Kidney capillary endothelial cell (primary cell): ENCODE measurements around the gene DLG1.

ENCODE experiments used
- DNase-seq: peaks from one replicate; pipeline ENCODE4 v3.0.0-alpha.2; 2018; ENCODE audit warnings: low spot score

The DLG1 gene

DNA sequence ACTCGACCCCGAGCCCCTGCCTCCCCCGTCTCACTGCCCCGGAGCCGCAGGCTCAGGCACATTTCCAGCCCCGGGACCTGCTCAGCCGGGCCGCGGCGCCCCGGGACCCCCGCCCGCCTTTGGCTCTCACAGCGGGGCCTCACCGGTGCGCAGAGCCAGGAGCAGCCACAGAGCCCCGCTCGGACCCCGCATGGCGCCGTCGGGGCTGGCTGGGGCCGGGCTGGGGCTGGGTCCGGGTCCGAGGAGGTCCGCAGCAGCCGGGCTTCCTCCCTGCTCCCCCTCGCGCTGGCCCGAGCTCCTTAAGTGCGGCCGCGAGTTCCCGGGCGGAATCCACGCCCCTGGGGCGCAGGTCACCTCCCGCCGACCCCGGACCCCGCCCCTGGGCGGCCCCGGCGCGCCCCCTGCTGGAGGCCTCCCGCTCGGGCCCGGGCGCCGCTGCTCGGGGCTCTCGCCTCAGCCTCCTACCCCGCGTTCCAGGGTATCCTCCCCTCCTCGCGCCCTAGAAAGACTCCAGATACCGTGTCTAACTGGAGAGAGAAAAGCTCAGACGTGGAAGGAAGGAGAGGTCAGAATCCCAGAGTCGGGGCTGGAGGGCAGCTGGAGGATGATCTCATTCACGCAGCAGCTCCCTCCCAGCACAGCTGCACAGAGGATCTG is 268.8 kb downstream of the DLG1 start, which contains the start of gene MELTF:
TSS of gene MELTF (minus strand) at position 307 of the 657 bp plus-strand sequence. CDS start at position 192, 115 bp downstream.
- DNase-seq: no peak

DNA sequence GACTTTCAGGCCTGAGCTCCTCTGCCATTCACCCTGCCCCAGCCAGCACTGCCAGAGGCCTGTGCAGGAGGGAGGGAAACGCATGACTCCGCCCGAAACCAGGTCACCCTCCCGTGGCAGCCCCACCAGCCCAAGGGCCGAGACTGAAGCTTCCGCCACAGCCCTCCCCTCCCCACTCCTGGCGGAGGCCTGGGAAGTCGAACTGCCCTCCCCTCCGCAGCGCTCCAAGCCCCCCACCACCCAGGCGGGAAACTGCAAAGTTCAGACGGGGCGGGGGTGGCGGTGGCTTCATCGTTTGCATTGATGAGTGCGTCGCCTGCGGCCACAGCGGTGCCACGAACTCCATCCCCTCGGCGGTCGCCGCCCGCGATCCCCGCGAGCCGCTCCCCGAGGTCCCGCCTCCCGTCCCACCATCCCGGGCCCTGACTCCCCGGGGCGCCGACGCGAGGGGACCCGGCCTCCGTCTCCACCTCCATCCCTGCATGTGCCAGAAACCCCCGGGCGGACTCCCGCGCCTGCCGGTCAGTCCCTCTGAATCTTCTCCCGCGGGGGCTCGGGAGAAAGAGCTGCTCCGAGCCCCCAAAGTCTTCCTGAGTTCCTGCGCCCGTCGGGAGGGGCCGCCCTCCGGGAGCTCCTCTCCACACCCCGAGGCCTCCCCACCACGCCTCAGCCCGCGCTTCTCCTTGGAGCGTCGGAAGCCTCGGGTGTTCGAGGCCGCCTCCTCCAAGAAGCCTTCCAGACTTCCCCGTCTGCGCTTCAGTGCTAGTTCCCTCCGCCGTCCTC is 269.5 kb downstream of the DLG1 start:
- DNase-seq: no peak

DNA sequence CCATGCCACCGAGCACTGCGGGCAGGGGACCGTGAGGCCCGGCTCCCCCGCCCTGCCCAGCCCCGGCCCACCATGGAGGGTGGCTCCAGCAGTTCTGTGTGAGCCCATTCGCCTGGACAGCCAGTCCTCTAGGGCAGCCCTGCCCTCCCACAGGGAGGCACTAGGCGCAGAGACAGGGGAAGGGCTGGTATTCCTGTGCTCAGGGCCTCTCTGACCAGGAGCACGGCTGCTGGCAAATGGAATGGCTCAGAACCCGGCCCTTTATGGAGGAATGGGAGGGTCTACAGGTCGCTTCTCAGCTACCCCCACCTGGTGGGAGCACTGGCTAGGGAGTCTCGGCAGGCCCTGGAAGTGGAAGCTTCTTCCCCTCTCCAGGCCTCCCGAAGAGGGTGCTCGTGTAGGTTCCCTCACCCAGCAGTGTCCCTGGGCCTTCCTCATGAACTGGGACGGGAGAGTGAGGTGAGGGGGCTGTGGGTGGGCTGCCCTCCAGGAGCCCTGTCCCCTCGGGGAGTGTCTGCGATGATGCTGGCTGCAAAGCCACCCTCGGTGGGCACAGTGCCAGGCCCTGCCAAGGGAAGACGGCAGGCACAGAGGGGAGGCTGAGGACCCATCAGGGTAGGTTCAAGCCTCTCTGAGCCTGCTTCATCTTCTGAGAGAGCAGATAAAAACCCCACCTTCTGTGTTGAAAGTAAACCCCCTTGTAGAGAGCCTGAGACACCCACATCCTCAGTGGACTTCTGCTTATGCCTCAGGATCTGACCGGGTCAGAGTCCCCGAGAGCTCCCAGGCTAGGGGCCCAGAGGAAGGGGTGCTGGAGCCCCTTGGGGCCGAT is 270.3 kb downstream of the DLG1 start:
- DNase-seq: no peak

DNA sequence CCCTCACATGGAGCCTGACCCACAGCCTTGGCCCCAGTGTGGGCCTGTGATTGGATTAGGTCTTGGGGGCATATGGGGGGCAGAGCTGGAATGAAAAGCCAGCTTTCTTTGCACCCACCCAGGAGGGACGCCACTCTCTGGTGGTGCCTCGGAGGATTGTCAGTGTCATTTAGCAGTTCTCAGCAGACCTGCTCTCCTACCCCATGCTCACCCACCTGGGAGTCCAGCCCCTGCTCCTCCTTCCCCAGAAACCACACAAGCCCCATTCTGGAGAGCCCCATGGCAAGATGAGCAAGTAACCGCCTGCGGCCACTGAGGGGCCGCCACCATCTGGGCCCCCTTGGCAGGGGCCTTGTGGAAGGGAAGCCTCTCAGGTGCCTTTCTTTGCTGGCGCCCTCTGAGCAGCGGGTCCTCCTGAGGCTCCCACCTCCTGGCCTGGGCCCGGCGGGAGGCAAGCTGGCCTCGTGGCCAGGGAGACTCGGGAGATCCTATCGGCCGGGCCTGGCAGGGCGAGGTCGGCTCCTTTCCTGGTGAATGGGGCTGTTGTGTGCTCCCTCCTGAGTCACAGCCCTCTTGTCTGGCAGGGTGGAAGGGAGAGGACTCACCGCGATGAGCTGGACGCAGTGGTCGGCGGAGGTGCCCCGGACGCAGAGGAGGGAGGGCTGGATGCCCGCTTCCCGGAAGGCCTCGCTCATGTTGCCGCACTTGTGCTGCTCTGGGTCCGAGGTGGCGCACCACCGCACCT is 271.1 kb downstream of the DLG1 start:
- no peak for DNase-seq

DNA sequence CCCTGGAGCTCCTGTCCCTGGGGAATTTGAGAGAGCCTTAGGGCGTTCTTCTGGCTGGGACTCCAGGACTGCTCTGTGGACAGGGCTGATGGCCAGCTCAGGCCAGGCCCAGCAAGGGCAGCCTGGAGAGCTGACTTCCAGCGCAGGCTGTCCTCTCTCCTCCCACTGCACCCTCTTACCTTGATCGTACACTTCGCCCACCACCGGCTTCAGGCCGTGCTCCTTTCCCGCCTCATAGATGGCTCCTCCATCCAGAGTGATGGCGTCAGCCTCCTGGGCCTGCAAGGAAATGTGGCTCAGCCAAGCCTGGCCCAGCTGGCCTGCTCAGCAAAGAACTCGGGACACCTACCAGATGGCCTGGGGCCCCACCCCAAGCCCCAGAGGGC is 271.9 kb downstream of the DLG1 start:
- DNase-seq: no peak

DNA sequence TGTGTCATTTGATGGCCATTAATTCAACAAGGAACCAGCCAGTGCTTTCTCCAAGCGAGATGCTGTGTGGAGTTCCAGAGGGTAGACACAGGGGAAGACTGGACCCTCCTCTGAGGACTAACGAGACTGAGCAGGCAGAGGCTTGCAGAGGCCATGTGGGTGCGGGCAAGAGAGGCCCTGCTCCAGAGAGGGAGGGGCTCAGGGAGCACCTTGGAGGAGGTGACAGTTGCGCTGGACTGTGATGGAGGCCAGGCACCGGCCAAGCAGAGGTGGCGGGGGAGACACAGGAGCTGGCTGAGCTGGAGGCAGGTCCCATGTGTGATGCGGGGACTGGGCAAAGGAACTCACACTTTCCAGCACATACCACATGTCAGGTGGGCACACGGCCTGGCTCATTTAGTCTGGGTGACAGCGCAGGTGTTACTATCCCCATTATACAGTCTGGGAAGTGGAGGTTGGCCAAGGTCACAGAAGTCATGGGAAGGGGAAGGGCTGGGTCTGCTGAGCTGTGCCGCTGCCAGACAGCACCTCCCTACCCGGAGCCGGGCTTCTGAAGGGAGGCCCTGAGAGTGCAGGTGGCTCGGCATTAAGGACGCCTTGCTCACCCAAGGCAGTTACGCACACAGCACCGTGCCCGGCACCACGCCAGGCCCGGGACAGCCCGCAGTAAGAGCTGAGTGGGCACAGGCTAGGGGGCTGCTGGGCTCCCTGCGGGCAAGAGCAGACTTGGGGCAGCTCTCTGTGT is 272.5 kb downstream of the DLG1 start:
- DNase-seq: no peak

DNA sequence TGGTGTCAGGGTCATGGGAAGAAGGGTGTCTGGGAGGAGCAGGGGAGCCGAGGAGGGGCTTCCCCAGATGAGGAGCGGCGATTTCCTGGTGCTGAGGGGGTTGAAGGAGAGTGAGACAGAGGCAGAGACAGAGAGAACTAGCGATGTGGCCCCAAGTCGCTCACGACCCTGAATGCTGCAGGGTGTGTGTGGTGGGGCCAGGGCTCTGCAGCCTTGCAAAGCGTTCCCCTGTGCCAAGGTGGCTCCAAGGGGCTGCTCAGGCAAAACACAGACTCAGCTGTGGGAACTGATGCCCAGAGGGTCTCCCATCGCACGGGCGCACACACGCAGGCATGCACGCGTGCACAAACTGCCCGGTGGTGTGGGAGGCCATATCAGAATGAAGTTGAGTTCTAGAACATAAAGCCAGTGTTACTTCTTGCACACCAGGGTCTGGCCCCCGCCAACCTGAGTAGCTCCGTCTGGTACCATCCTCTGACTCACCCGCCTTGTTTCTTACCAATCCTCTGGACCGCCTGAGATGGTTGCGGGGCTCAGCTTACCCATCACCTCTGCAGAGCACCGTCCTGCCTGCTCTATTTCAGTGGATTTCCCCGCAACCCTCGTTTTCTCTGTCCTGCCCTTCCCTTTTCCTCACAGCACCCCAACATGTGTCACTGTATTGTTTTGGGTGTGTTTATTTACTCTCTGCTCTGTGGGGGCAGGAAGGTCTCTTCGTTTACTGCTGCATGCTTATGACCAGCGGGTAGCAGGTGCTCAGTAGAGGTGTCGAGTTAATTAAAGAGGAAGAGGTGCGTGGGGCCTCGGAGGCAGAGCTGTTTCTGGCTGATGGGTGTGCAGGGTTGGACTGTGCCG is 273.3 kb downstream of the DLG1 start:
- DNase-seq: no peak

DNA sequence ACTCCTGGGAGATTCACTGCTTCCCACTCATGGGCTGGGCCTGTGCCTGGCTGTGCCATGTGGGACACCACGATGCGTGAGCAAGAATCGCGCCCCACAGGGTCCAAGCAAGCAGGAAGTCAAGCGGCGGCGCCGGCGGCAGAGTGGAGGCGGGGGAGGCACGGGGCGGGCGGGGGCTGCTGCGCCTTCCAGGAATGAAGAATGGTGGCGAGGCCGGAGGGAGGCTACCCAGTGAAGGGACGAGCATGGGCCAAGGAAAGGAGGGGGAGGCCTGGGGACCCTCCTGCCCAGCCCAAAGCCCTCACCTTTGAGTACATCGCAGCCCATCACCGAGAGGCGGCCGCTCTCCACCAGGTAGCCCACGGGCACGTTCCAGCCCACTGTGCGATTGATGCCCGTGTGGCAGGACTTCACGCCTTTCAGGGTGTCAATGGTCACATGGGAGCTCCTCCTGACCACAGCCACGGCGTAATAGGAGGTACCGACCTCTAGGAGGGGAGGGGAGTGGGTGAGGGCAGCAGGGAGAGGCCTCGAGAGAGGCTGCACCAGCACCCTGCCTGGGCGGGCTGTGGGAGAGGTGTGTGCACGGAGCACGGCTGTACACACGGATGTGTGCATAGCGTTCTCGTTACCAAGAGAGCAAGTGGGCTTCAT is 274.3 kb downstream of the DLG1 start:
- DNase-seq: no peak

DNA sequence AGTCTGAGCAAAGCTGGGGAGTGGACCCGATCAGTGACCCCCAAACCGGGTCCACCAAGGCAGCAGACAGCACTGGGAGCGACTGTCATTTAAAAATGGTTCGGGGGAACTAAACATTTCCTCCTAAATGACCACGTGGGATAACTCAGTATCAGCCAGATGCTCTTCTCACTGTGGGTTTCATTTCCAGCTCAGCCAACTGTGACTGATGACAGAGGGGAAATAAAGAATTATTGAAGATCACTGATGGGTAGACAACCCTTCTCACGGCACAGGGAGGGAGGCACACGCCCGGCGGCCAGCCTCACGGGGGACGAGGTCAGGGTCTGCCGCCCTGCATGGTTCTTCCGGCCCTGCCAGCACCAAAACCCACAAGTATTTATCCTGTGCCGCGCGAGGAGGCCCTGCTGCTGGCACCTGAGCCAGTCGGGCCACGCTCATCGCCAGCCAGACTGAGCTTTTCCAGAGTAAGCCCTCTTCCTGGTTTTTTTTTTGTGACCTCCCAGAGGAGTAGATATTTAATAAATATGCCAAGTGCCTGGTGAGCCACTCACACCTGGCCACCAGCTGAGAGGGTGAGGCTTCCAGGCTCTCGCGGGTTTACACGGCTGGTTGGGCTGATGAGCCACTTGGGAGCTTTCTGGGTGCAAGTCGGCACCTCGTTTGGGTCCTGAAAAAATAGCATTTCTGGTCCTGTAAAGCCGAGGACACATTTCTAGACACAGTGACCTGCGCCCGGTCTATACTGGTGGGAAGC is 275.0 kb downstream of the DLG1 start:
- DNase-seq: no peak

DNA sequence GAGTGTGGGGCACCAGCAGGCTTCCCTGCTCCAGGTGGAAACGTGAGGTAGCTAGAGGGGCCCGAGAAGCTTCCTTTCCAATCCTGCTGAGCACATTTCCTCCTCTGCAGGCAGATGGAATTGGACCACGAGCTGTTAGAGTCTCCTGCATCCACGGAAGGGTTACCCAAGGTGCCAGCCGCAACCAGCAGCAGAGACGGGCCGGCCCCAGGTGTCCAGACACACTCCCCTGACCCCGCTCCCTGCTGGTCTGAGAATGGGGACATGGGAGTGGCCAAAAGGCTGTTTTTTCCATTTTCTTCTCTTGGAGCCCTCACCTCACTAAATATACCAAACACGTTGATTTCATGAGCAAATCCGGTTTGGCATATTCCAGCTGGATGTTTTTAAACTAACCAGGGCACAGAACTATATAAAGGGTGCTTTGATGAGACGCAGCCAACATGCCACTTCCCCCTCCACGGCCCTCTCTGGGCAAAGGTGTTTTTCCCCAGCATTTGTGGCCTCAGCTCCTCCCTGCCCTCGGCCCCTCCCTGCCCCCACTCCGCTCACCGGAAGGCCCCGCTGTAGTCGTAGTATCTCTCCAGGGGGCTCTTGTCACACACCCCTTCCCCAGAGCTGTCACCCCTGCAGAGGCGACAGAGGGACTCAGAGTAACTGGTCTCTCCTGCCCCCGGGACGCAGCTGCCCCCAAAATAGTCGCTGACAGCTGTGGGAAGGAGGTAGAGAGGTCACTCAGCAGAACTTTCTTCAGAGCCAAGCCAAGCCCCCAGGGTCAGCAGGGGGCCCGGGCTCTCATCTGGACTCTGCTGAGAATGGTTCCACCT is 275.8 kb downstream of the DLG1 start:
- no peak for DNase-seq

DNA sequence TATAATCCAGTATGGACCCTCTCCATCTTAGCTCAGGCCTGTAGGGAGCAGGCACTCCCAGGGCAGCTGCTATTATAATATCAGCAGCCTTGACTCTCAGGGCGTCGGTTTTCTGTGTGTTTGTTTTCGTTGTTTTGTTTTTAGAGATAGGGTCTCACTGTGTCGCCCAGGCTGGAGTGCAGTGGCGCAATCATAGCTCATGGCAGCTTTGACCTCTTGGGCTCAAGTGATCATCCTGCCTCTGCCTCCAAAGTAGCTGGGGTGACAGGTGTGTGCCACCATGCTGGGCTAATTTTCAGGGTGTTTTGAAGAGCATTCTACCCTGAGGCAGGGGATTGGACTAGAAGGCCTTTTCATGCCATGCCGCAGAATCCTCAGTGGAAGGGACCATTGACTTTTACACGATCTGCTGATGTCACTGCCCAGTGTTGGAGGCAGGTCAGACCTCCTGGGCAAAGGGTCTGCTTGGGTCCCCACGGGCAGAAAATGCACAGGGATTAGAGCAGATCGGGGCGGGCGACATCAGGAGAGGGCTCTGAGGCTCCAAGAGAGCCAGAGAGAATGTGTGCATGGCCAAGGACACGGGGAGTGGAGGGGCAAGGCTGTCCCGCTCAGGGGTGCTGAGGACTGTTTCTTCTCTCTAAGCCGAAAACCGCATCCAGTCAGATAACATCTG is 276.5 kb downstream of the DLG1 start:
- DNase-seq: no peak

DNA sequence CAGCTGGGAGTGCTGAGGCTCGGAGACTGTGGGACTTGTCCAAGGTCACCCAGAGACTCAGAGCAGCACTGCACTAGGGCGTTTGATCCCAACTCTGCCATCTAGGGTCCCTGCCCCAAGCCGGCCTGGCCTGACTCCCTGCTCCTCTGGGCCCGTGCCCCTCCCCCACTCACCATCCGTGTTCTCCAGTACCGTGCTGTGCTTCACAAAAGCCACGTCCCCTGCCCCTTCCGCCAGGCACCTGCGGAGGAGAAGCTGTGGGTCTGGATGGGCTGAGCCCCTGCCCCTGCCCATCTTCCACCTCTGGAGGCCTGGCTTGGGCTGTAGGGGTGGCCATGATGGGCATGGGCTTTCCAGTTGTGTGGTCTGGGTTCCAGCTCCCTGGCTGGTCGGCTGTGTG is 277.2 kb downstream of the DLG1 start:
- no peak for DNase-seq

DNA sequence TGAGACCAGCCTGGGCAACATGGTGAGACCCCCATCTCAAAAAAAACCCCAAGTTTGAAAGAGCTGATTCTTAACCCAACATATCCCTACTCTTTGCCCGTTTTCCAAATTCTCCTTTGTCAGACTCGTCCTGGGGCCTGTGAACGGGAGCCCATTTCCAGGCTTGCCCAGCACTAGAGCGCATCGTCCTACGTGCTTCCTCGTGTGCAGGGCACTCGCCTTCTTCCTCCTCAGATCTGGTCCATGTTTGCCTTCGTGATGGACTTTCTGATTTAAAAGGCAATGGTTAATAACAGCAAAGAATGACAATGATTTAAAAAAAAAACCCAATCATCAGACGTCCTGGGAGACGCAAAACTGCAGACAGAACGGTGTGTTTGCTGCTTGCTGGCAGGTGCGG is 278.9 kb downstream of the DLG1 start:
- no peak for DNase-seq

DNA sequence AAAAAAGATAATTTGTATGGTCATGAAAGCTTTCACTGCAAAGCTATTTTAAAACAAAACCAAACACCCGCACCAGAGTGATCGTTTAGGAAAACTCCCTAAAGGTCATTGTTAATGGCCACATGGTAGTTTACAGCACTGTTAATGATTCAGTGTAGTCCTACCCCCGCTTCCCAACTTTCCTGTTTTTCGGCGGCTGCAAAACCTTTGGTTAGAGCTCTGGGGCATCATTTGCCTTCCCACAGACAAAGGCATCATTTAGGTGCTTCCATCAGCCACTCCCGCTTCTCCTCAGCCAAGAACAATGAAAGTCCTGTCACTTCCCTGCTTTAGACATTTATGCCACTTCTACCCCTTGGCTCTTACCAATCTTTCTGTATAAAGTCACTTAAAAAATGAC is 279.4 kb downstream of the DLG1 start:
- no peak for DNase-seq

DNA sequence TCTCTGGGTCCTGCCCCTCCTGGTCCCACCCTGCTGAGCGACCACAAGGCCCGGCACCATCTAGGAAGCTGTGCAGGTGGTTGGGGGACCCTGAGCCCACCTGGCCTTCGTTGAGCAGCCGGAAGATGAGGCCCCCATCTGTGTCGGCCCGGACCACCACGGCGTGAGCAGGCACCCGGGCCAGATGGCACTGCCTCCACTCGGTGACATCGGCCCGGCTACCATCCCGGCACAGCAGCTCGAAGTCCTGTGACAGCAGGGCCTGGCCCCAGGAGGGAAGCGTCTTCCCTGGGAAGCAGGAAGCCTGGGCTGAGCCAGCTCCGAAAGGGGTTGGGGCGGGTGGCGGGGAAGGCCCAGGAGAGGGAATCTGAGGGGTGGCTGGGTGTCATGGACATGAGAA is 281.4 kb downstream of the DLG1 start:
- DNase-seq: no peak

DNA sequence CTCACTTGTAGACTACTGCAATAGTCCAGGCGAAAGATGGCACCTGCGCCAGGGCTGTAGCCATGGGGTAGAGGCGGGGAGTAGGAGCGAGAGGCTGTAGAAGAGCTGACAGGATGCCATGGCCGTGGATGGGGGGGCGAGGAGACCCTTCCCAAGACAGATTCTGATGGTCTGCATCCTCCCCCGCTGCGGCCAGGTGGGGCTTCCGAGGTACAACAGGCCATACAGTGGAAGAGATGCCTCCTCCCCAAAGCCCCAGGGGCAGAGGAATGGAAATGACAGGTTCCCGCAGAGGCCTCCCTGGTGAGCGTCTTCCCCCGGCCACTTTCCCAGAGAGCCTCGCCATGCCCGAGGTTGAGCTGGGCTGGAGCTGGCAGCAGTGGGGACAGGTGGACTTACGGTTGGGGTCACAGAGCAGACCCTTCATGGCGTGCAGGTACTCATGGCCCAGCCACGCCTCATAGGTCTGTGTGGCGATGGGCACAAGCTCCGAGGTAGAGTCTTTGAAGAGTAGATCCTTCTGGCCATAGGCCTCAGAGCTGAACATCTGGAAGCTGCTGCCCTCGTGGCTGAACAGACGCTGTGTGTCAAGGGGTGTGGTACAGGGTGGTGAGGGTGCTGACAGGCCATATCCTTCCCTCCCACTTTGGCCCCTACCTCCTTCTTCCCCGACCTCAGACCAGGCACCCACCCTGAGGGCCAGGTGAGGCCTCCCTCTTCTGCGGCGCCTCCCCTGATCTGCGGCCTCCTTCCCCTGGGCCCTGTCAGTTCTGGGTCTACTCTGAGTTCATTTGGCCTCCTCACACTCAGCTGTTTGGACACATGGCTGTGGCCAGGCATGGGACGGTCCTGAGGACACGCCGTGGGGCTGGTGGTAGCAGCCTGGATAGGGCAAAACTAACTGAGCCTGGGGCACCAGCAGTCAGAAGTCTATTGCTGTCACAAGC is 282.3 kb downstream of the DLG1 start:
- DNase-seq: no peak
